K562 (cell line): ENCODE measurements around the gene ZBTB24. TPM values are rescaled to one million over a fixed set of nuclear protein-coding genes. Genes with fewer than 3 reads are reported as not detected.

ENCODE experiments used
- CTCF ChIP-seq, 3 experiments: IDR thresholded peaks in 2 of 3; conservative IDR thresholded peaks in 1 of 3; 2 replicates each; pipeline ENCODE4 v1.5.1; 2011 to 2012; ENCODE audit warnings: low read length in 3 of 3, mild to moderate bottlenecking in 3 of 3, control low read depth in 2 of 3, improper control_type of control experiment in 1 of 3, inconsistent platforms in 1 of 3, low read depth in 1 of 3, mixed read lengths in 1 of 3, moderate library complexity in 1 of 3; ENCODE audit not compliant: insufficient read depth in 2 of 3
- ELF1 ChIP-seq: fragments of 200-800 bp; sonication (Bioruptor generic); IDR thresholded peaks from 2 replicates; pipeline ENCODE4 v1.6.1; 2016; ENCODE audit warnings: missing genetic modification characterization, missing compliant biosample characterization
- FOXP4 ChIP-seq: sonication (generic); formaldehyde crosslinking; IDR thresholded peaks from 2 replicates; pipeline ENCODE4 v1.8.0; 2022; ENCODE audit warnings: mild to moderate bottlenecking, missing genetic modification reagents, borderline replicate concordance
- HNRNPLL ChIP-seq: fragments of 200-400 bp; formaldehyde crosslinking; IDR thresholded peaks from 2 replicates; pipeline ENCODE4 v1.6.1; 2017; ENCODE audit warnings: low read length, low read depth, mild to moderate bottlenecking; ENCODE audit not compliant: poor library complexity, severe bottlenecking
- PHF8 ChIP-seq: fragments of 200-600 bp; sonication (generic); IDR thresholded peaks from 2 replicates; pipeline ENCODE4 v1.6.1; 2012; ENCODE audit warnings: mixed run types, mild to moderate bottlenecking, inconsistent platforms, low read length, moderate library complexity, borderline replicate concordance
- RBFOX2 ChIP-seq: fragments of 200-400 bp; formaldehyde crosslinking; IDR thresholded peaks from 2 replicates; pipeline ENCODE4 v1.6.1; 2017; ENCODE audit warnings: low read depth, mild to moderate bottlenecking, low read length, moderate library complexity
- SREBF1 ChIP-seq: fragments of 150-350 bp; IDR thresholded peaks from 2 replicates; pipeline ENCODE4 v1.6.1; 2014; ENCODE audit warnings: antibody characterized with exemption, low read depth, low read length, borderline replicate concordance
- TAF7 ChIP-seq: fragments of 450-650 bp; IDR thresholded peaks from 2 replicates; pipeline ENCODE4 v1.6.1; 2016; ENCODE audit warnings: missing genetic modification characterization, missing compliant biosample characterization
- TFAP4 ChIP-seq: sonication (generic); formaldehyde crosslinking; IDR thresholded peaks from 2 replicates; pipeline ENCODE4 v1.8.0; 2022; ENCODE audit warnings: missing genetic modification reagents, mild to moderate bottlenecking, moderate library complexity, borderline replicate concordance
- ZFP91 ChIP-seq: sonication (generic); formaldehyde crosslinking; IDR thresholded peaks from 2 replicates; pipeline ENCODE4 v1.8.0; 2022; ENCODE audit warnings: mild to moderate bottlenecking, missing genetic modification reagents
- polyA plus RNA-seq, 8 experiments: library from polyadenylated mRNA; depleted of rRNA in 4 of 8; stranded (reverse) in 5 of 8; unstranded in 3 of 8; fragments of >200 nt; fragmentation: Nextera tagmentation in 2 of 8; fragmentation: Illumina TruSeq in 1 of 8; extraction: Ambion mirVana in 2 of 8; extraction: Trizol in 1 of 8; gene quantifications; 2 replicates each; pipeline versions ENCODE4 v1.2.1 to v1.2.3, GENCODE V29; 2011 to 2014; ENCODE audit warnings: inconsistent platforms in 1 of 8, missing spikeins in 1 of 8
- total RNA-seq, 7 experiments: library from RNA; depleted of rRNA in 6 of 7; stranded (reverse); fragments of >200 nt in 6 of 7; fragmentation: Illumina TruSeq in 2 of 7; extraction: Trizol in 2 of 7; gene quantifications; 2 replicates each; pipeline versions ENCODE4 v1.2.1 to v1.2.3, GENCODE V29; 2011 to 2021; ENCODE audit warnings: low replicate concordance in 1 of 7

Gene ZBTB24
- total and polyA plus RNA-seq, 9 of the 15 experiments (the other 6 are each of a cell fraction or from before 2014, with no cell fraction given), result 2.0 to 16.7 (median 8.3) TPM

GRCh38 chr6:109441069-109441816 lies 41.8 kb downstream of the ZBTB24 start (continued):
- TF ChIP-seq RBFOX2, result peak; percentile 58
- TF ChIP-seq TFAP4 (CRISPR knock-in tag), result peak; percentile 43; the same call in 1 of the 2 replicates
- TF ChIP-seq TAF7 (tag), result 0 out of 2 replicates have a peak, but pooled peaks have one; percentile 17
- TF ChIP-seq ELF1, result peak; percentile 53; the same call in 1 of the 2 replicates
- TF ChIP-seq HNRNPLL, result peak; percentile 77
- TF ChIP-seq CTCF (IDR thresholded peaks at IDR 0.05 in 2 of 3, conservative IDR thresholded peaks at IDR 0.05 in 1 of 3; ENCODE audit: insufficient read depth in 2 of 3, low read depth in 1 of 3, low read length in 3 of 3), result peak; percentile 29 to 49 (median 47); a peak in 5 of 6 replicates
- TF ChIP-seq SREBF1, result no peak
- TF ChIP-seq FOXP4 (CRISPR knock-in tag), result peak; percentile 89; the same call in 1 of the 2 replicates
- TF ChIP-seq PHF8, result peak; percentile 8; the same call in 1 of the 2 replicates
- peak; percentile 17; the same call in 1 of the 2 replicates for TF ChIP-seq ZFP91
